K562 treated with DMSO at 1 percent for 48 hours (cell line): ENCODE measurements around the gene LRRC4C. TPM values are rescaled to one million over a fixed set of nuclear protein-coding genes. Genes with fewer than 3 reads are reported as not detected.

Experiments used
- total RNA-seq: library from RNA; unstranded; fragments of 300-600 nt; gene quantifications from 2 replicates; pipeline ENCODE4 v1.2.3, GENCODE V29; 2022; ENCODE audit warnings: low replicate concordance; ENCODE audit errors: extremely low read depth

LRRC4C gene
- total RNA-seq, result not detected in 2 replicates

DNA sequence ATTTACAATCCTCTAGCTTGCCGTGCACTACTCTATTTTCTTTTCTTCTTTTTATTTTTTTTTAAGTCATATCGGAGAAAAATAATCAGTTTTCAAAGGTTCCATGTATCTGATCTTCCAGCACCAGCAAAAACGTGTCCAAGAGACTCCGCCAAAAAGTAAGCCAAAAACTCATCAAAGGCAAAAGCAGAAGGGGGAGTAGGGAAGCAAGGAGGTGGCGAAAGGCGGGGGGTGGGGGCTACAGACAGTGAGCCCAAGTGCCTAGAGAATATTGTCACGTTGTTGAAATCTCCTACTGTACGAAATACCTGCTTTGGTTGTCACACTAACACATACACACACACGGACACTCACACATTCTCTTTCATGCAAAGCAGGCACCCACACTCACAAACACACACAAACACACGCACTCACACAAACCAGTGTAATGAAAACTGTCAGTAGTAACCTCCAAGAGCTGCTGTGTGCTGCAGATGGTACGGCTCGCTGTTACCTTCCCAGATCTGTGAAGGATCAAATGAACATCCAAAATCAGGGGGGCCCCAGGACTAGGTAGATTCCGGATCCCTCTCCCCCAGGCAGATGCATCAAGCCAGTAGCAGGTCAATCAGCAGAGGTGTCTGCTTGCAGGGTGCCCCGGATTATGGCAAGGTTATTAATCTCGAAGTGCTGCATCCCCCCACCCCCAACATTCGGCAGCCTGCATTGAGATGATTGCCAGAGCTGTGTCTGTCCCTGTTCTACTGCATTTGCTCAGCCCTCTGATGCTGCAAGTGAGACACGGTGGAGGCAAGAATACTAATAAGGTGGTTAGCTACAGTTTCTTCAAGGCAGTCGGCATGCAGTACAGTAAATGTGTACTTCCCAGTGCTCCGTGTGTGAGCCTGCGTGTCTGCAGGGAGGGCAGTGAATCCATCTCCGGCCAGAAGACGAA is at the start of gene LRRC4C:
Gene LRRC4C (minus strand): TSS at position 188 of the 937 bp plus-strand sequence.

